SK-N-SH (cell line): ENCODE measurements around the gene RAB6B.

Source experiments
- EP300 ChIP-seq, 2 experiments: IDR thresholded peaks; 2 replicates each; pipeline versions ENCODE4 v1.4.0 to v1.6.1; 2012; ENCODE audit warnings: borderline replicate concordance in 1 of 2, low read depth in 1 of 2, low read length in 1 of 2
- FOSL2 ChIP-seq: IDR thresholded peaks from 2 replicates; pipeline ENCODE4 v1.4.0; 2012; ENCODE audit warnings: low read depth, mild to moderate bottlenecking, moderate library complexity, borderline replicate concordance
- JUND ChIP-seq: IDR thresholded peaks from 2 replicates; pipeline ENCODE4 v1.4.0; 2012
- MXI1 ChIP-seq: IDR thresholded peaks from 2 replicates; pipeline ENCODE4 v1.6.1; 2012; ENCODE audit warnings: mild to moderate bottlenecking, low read depth, low read length, improper control_type of control experiment
- RAD21 ChIP-seq: IDR thresholded peaks from 2 replicates; pipeline ENCODE4 v1.6.1; 2012; ENCODE audit warnings: mild to moderate bottlenecking, low read length
- SIN3A ChIP-seq: IDR thresholded peaks from 2 replicates; pipeline ENCODE4 v1.6.1; 2012; ENCODE audit warnings: low read depth, mild to moderate bottlenecking, low read length, moderate library complexity, borderline replicate concordance
- YY1 ChIP-seq: IDR thresholded peaks from 2 replicates; pipeline ENCODE4 v1.4.0; 2012; ENCODE audit warnings: low read depth, mild to moderate bottlenecking
- TF ChIP-seq, protein P1 (sequence below): fragments of 200-600 bp; sonication (generic); IDR thresholded peaks from 2 replicates; pipeline ENCODE4 v1.6.1; 2017; ENCODE audit warnings: antibody characterized with exemption, mild to moderate bottlenecking, moderate library complexity
- TF ChIP-seq, protein P2 (sequence below): IDR thresholded peaks from 2 replicates; pipeline ENCODE4 v1.4.0; 2012; ENCODE audit warnings: low read depth, borderline replicate concordance
- TF ChIP-seq, protein P3 (sequence below): fragments of 150-350 bp; IDR thresholded peaks from 2 replicates; pipeline ENCODE4 v1.6.1; 2017; ENCODE audit warnings: antibody characterized with exemption, low read length, low read depth, borderline replicate concordance

DNA sequence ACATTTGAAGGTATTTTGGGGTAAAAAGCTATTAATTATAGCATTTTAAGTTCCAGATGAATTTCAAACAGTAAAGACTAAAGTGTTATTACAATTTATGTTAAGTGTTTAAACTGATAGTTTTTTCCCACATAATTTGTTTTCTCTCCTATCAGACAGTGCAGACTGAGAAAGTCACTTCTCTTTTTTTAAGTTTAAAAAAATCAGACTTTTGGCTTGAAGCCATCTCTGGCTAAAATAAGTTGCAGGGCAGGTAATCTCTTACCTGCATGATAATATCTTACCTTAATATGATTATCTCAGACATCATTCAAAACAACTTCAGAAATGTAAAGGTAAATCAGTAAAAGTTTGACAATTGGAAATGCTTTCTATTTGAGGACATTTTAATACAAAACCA lies 21.5 kb upstream of the RAB6B start:
- TF ChIP-seq, protein P1, sequence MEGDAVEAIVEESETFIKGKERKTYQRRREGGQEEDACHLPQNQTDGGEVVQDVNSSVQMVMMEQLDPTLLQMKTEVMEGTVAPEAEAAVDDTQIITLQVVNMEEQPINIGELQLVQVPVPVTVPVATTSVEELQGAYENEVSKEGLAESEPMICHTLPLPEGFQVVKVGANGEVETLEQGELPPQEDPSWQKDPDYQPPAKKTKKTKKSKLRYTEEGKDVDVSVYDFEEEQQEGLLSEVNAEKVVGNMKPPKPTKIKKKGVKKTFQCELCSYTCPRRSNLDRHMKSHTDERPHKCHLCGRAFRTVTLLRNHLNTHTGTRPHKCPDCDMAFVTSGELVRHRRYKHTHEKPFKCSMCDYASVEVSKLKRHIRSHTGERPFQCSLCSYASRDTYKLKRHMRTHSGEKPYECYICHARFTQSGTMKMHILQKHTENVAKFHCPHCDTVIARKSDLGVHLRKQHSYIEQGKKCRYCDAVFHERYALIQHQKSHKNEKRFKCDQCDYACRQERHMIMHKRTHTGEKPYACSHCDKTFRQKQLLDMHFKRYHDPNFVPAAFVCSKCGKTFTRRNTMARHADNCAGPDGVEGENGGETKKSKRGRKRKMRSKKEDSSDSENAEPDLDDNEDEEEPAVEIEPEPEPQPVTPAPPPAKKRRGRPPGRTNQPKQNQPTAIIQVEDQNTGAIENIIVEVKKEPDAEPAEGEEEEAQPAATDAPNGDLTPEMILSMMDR, result no peak
- TF ChIP-seq JUND, result no peak
- no peak for TF ChIP-seq SIN3A
- TF ChIP-seq FOSL2, result no peak
- no peak for TF ChIP-seq MXI1
- TF ChIP-seq, protein P2, sequence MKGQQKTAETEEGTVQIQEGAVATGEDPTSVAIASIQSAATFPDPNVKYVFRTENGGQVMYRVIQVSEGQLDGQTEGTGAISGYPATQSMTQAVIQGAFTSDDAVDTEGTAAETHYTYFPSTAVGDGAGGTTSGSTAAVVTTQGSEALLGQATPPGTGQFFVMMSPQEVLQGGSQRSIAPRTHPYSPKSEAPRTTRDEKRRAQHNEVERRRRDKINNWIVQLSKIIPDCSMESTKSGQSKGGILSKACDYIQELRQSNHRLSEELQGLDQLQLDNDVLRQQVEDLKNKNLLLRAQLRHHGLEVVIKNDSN, result no peak
- TF ChIP-seq EP300 (IDR thresholded peaks at IDR 0.05; ENCODE audit: borderline replicate concordance in 1 of 2, low read depth in 1 of 2, low read length in 1 of 2), result no peak
- TF ChIP-seq, protein P3, sequence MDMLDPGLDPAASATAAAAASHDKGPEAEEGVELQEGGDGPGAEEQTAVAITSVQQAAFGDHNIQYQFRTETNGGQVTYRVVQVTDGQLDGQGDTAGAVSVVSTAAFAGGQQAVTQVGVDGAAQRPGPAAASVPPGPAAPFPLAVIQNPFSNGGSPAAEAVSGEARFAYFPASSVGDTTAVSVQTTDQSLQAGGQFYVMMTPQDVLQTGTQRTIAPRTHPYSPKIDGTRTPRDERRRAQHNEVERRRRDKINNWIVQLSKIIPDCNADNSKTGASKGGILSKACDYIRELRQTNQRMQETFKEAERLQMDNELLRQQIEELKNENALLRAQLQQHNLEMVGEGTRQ, result no peak
- TF ChIP-seq YY1, result no peak
- no peak for TF ChIP-seq RAD21
